HepG2 (cell line): ENCODE results near the gene NOX3.

Experiments used
- BCL3 ChIP-seq: sonication (generic); formaldehyde crosslinking; IDR thresholded peaks from 2 replicates; pipeline ENCODE4 v1.5.1; 2020; ENCODE audit warnings: mild to moderate bottlenecking, missing genetic modification reagents, moderate library complexity
- CTCF ChIP-seq: sonication (generic); formaldehyde crosslinking; IDR thresholded peaks from 2 replicates; pipeline ENCODE4 v1.5.0; 2020; ENCODE audit warnings: mild to moderate bottlenecking, missing genetic modification reagents, moderate library complexity
- ETS1 ChIP-seq: sonication (generic); formaldehyde crosslinking; IDR thresholded peaks from 2 replicates; pipeline ENCODE4 v1.4.0; 2020; ENCODE audit warnings: missing genetic modification reagents
- HNRNPK ChIP-seq: fragments of 200-400 bp; formaldehyde crosslinking; IDR thresholded peaks from 2 replicates; pipeline ENCODE4 v1.6.1; 2018; ENCODE audit warnings: low read length, low read depth, moderate library complexity, mild to moderate bottlenecking; ENCODE audit not compliant: poor library complexity, severe bottlenecking
- MLXIP ChIP-seq: sonication (generic); formaldehyde crosslinking; IDR thresholded peaks from 2 replicates; pipeline ENCODE4 v1.9.0; 2021; ENCODE audit warnings: missing genetic modification reagents, borderline replicate concordance
- PHB2 ChIP-seq: fragments of 450-650 bp; IDR thresholded peaks from 2 replicates; pipeline ENCODE4 v1.6.1; 2018; ENCODE audit not compliant: partially characterized antibody
- PRDM15 ChIP-seq: sonication (generic); formaldehyde crosslinking; IDR thresholded peaks from 2 replicates; pipeline ENCODE4 v1.4.0; 2020; ENCODE audit warnings: missing genetic modification reagents
- SMAD3 ChIP-seq: sonication (generic); formaldehyde crosslinking; IDR thresholded peaks from 2 replicates; pipeline ENCODE4 v1.4.0; 2020; ENCODE audit warnings: missing genetic modification reagents
- TP53 ChIP-seq: sonication (generic); formaldehyde crosslinking; conservative IDR thresholded peaks from 2 replicates; pipeline ENCODE4 v1.4.0; 2020; ENCODE audit warnings: missing genetic modification reagents
- ZBTB40 ChIP-seq, 2 experiments: fragments of 450-650 bp in 1 of 2; sonication (generic) in 1 of 2; formaldehyde crosslinking in 1 of 2; IDR thresholded peaks; 2 replicates each; pipeline versions ENCODE4 v1.6.1 to v1.8.0; 2016 to 2022; ENCODE audit warnings: antibody characterized with exemption in 1 of 2, mild to moderate bottlenecking in 1 of 2, missing genetic modification reagents in 1 of 2
- ZNF280B ChIP-seq: sonication (generic); formaldehyde crosslinking; IDR thresholded peaks from 2 replicates; pipeline ENCODE4 v1.5.0; 2020; ENCODE audit warnings: missing genetic modification reagents, mild to moderate bottlenecking, borderline replicate concordance
- ZNF549 ChIP-seq: sonication (generic); formaldehyde crosslinking; IDR thresholded peaks from 2 replicates; pipeline ENCODE4 v1.5.0; 2020; ENCODE audit warnings: missing genetic modification reagents

- TF ChIP-seq ZNF549: no peak
- TF ChIP-seq CTCF (CRISPR knock-in tag): no peak
- TF ChIP-seq HNRNPK: no peak
- TF ChIP-seq SMAD3 (CRISPR knock-in tag): no peak
- no peak for TF ChIP-seq ZNF280B (CRISPR knock-in tag)
- no peak for TF ChIP-seq MLXIP (CRISPR knock-in tag)
- TF ChIP-seq ZBTB40 (IDR thresholded peaks at IDR 0.05): no peak
- no peak for TF ChIP-seq ZBTB40 (CRISPR knock-in tag; IDR thresholded peaks at IDR 0.05)
- TF ChIP-seq BCL3 (CRISPR knock-in tag): no peak
- no peak for TF ChIP-seq PHB2
- TF ChIP-seq ETS1 (CRISPR knock-in tag): no peak
- TF ChIP-seq PRDM15 (CRISPR knock-in tag): no peak
- TF ChIP-seq TP53 (CRISPR knock-in tag): no peak
Observed at GRCh38 chr6:155493694-155494143, 38.1 kb upstream of the NOX3 start.
